ENCODE data around the gene TEX14. TPM values are rescaled to one million over a fixed set of nuclear protein-coding genes. Genes with fewer than 3 reads are reported as not detected.
"Not testable (repeated sequence)": the region's sequence is repeated elsewhere in the genome, so short reads cannot be mapped to it uniquely, and the experiment has no call there.

Gene TEX14
- polyA plus RNA-seq, 1 of the 3 experiments (the other 2 are of a cell fraction): 0.02 TPM

GRCh38 chr17:58679263-58680037, 12.4 kb downstream of the TEX14 start:
- H3K79me2 ChIP-seq (ENCODE audit: insufficient read depth): no peaks in the 10 kb centered on the region
- no peak overlapping the region for H3K27ac ChIP-seq (ENCODE audit: low read depth in 2 of 2, low read length in 1 of 2)
- DNase-seq: no peak
- H3K4me1 ChIP-seq (ENCODE audit: control insufficient read depth in 1 of 2, insufficient read depth in 2 of 2, low read depth in 1 of 2, low read length in 1 of 2): no peaks in the 10 kb centered on the region
- no peak overlapping the region for H3K9ac ChIP-seq
- TF ChIP-seq SIN3A (IDR thresholded peaks at IDR 0.05; ENCODE audit: borderline replicate concordance, low read depth, low read length) (peak; percentile 96; the same call in 1 of the 2 replicates), RXRA (IDR thresholded peaks at IDR 0.05; ENCODE audit: borderline replicate concordance, low read depth) (no peak), POLR2AphosphoS5 (IDR thresholded peaks at IDR 0.05; ENCODE audit: low read depth, low read length) (peak; percentile 98), YY1 (IDR thresholded peaks at IDR 0.05; ENCODE audit: low read depth) (no peak), REST (IDR thresholded peaks at IDR 0.05; ENCODE audit: low read depth, low read length) (0 out of 2 replicates have a peak, but pooled peaks have one; percentile 1)
- H3K9me3 ChIP-seq: no peaks in the 10 kb centered on the region
- no peaks in the 10 kb centered on the region for H4K20me1 ChIP-seq (ENCODE audit: insufficient read depth)
- no peak overlapping the region for H3K4me2 ChIP-seq
- H2AFZ ChIP-seq (ENCODE audit: low read depth): 0 out of 2 replicates have a peak overlapping the region, but pooled peaks have one; percentile 21
- 60% methylated on average over 12 of the region's 12 CpGs for WGBS (ENCODE audit: low lambda C conversion rate)
- no peaks in the 10 kb centered on the region for H3K27me3 ChIP-seq (ENCODE audit: insufficient read depth)
- H3K4me3 ChIP-seq (ENCODE audit: low read depth in 2 of 2, low read length in 1 of 2): no peak overlapping the region
- POLR2A ChIA-PET: interaction anchor here (1.0 kb wide), 1 partner anchor 48 kb away, joined by 5 read pairs; no protein-coding TSS in a partner anchor
- no peaks in the 10 kb centered on the region for H3F3A ChIP-seq (replicated peaks; ENCODE audit: insufficient read depth)
- no peaks in the 10 kb centered on the region for H3K9me2 ChIP-seq
- H3K36me3 ChIP-seq (replicated peaks in 1 of 2; ENCODE audit: control insufficient read depth in 1 of 2, insufficient read depth in 2 of 2, low read length in 1 of 2): no peaks in the 10 kb centered on the region
- CTCF ChIA-PET: interaction anchor here (0.5 to 1.6 kb wide), 3 partner anchors 90 to 399 kb away, joined by 3 to 7 read pairs (median 3); partner anchors contain the start of gene MPO

DNA sequence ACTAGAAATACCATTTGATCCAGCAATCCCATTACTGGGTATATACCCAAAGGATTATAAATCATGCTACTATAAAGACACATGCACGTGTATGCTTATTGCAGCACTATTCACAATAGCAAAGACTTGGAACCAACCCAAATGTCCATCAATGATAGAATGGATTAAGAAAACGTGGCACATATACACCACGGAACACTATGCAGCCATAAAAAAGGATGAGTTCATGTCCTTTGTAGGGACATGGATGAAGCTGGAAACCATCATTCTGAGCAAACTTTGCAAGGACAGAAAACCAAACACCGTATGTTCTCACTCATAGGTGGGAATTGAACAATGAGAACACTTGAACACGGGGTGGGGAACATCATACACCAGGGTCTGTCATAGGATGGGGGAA, 13.6 kb downstream of the TEX14 start:
- H2AFZ ChIP-seq (ENCODE audit: low read depth); H3K9me3 ChIP-seq; DNase-seq; H3K9me2 ChIP-seq; H3K9ac ChIP-seq; H3K36me3 ChIP-seq (replicated peaks in 1 of 2; ENCODE audit: control insufficient read depth in 1 of 2, insufficient read depth in 2 of 2, low read length in 1 of 2); H3K4me3 ChIP-seq (ENCODE audit: low read depth in 2 of 2, low read length in 1 of 2); H3K27me3 ChIP-seq (ENCODE audit: insufficient read depth); H3K27ac ChIP-seq (ENCODE audit: low read depth in 2 of 2, low read length in 1 of 2); H4K20me1 ChIP-seq (ENCODE audit: insufficient read depth); POLR2A ChIA-PET; H3K79me2 ChIP-seq (ENCODE audit: insufficient read depth); H3K4me1 ChIP-seq (ENCODE audit: control insufficient read depth in 1 of 2, insufficient read depth in 2 of 2, low read depth in 1 of 2, low read length in 1 of 2); H3F3A ChIP-seq (replicated peaks; ENCODE audit: insufficient read depth); H3K4me2 ChIP-seq: not testable (repeated sequence)
- 58% methylated on average over 5 of the region's 5 CpGs for WGBS (ENCODE audit: low lambda C conversion rate)
- CTCF ChIA-PET: interaction anchor here (1.2 kb wide), 1 partner anchor 10 kb away, joined by 3 read pairs; no protein-coding TSS in a partner anchor

Data from SK-N-SH (cell line).